Breast epithelium (tissue), 3 donors: ENCODE data around the gene NRIP1.

Source experiments
- POLR2A ChIP-seq: fragments of 450-650 bp; IDR thresholded peaks from one replicate; pipeline ENCODE4 v1.6.1; 2016; ENCODE audit warnings: antibody characterized with exemption, mild to moderate bottlenecking, moderate library complexity
- TF ChIP-seq, protein P1 (sequence below), 3 donors: fragments of 450-650 bp; IDR thresholded peaks; one replicate each; pipeline ENCODE4 v1.5.1; 2016 to 2017; ENCODE audit warnings: antibody characterized with exemption in 3 of 3, mild to moderate bottlenecking in 3 of 3, moderate library complexity in 3 of 3

- TF ChIP-seq, protein P1, sequence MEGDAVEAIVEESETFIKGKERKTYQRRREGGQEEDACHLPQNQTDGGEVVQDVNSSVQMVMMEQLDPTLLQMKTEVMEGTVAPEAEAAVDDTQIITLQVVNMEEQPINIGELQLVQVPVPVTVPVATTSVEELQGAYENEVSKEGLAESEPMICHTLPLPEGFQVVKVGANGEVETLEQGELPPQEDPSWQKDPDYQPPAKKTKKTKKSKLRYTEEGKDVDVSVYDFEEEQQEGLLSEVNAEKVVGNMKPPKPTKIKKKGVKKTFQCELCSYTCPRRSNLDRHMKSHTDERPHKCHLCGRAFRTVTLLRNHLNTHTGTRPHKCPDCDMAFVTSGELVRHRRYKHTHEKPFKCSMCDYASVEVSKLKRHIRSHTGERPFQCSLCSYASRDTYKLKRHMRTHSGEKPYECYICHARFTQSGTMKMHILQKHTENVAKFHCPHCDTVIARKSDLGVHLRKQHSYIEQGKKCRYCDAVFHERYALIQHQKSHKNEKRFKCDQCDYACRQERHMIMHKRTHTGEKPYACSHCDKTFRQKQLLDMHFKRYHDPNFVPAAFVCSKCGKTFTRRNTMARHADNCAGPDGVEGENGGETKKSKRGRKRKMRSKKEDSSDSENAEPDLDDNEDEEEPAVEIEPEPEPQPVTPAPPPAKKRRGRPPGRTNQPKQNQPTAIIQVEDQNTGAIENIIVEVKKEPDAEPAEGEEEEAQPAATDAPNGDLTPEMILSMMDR (IDR thresholded peaks at IDR 0.05), result no peak
- no peak for TF ChIP-seq POLR2A
These were observed 108.8 kb downstream of the NRIP1 start for GRCh38 chr21:14955936-14956520.
